Occipital lobe (tissue), 2 donors: Measurements from ENCODE around the gene NDUFA11. TPM values are rescaled to one million over a fixed set of nuclear protein-coding genes. Genes with fewer than 3 reads are reported as not detected.
"Not testable (repeated sequence)": the region's sequence is repeated elsewhere in the genome, so short reads cannot be mapped to it uniquely, and the experiment has no call there.

ENCODE experiments used
- DNase-seq: peaks from one replicate; lab custom pipeline; 2025; lab: John Stamatoyannopoulos, UW
- total RNA-seq: library from RNA; depleted of rRNA; stranded (reverse); fragments of >200 nt; gene quantifications from one replicate; pipeline ENCODE4 v1.2.3, GENCODE V29; 2014

NDUFA11 gene
- total RNA-seq, 1 donor from 2014 or later: 79.9 TPM

GRCh38 chr19:5857203-5858081 lies 46.1 kb downstream of the NDUFA11 start:
- DNase-seq: no peak

GRCh38 chr19:5855151-5855550 lies 48.4 kb downstream of the NDUFA11 start:
- DNase-seq: not testable (repeated sequence)

DNA sequence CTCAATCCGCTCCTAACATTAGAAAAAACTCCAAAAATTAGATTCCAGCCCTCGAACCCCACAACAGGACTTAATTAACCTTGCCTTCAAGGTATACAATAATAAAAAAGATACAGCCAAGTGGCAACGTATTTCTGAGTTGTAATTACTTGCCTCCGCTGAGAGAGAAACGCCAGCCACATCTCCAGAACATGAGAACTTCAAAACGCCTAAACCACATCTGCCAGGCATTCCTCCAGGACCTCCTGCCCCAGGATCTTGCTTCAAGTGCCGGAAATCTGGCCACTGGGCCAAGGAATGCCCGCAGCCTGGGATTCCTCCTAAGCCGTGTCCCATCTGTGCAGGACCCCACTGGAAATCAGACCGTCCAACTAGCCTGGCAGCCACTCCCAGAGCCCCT lies 49.5 kb downstream of the NDUFA11 start:
- DNase-seq: not testable (repeated sequence)

DNA sequence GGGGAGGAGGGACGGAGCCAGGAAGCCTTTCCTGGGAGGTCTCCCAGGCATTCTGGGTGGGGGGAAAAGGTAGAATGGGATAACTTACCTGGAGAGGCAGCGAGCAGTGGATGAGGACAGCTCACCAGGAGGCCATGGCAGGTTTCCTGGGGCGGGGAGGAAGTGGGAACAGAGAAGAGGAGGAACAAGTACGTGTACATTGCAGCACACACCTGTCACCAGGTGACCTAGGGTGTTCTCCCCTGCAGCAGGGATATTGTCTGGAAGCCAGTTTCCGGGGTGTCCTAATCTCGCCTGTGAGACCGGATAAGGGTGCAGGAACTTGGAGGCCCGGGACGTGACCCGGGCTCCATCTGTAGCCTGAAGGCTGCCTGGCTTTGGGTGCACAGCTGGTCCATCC lies 52.3 kb downstream of the NDUFA11 start, which contains the start of gene FUT3:
TSS of gene FUT3 (minus strand) at position 148 of the 400 bp plus-strand sequence.
- no peak for DNase-seq

DNA sequence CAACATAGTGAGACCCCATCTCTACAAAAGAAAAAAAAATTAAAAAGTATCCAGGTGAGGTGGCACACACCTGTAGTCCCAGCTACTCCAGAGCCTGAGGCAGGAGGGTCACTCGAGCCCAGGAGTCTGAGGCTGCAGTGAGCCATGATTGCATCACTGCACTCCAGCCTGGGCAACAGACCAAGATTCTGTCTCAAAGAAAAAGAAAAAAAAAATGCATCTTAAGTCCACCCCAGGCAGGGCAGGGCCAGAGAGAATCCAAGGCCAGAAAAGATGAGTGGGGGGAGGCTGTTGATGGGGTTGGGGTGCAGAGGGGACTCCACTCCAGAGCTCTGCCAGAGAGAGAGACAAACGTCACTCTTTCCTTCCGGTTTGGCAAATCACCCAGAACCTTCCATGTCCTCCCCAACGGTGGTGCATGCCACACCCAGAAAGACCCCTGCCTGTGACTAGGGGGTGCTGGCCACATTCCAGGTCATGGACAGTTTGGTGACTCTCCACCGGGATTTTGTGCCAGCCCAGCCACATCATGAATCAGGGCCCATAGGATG lies 52.8 kb downstream of the NDUFA11 start:
- no peak for DNase-seq

DNA sequence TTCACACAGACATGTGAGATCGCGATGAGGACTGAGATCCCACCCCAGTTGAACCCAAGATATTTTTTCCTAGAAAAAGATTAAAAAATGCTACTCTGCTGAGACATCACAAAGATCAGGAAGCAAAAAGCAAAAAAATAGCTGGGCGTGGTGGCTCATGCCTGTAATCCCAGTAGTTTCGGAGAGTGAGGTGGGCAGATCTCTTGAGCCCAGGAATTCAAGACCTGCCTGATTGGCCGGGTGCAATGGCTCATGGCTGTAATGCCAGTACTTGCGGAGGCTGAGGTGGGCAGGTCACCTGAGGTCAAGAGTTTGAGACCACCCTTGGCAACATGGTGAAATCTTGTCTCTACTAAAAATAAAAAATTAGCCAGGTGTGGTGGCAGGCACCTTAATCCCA lies 53.4 kb downstream of the NDUFA11 start:
- DNase-seq: no peak

DNA sequence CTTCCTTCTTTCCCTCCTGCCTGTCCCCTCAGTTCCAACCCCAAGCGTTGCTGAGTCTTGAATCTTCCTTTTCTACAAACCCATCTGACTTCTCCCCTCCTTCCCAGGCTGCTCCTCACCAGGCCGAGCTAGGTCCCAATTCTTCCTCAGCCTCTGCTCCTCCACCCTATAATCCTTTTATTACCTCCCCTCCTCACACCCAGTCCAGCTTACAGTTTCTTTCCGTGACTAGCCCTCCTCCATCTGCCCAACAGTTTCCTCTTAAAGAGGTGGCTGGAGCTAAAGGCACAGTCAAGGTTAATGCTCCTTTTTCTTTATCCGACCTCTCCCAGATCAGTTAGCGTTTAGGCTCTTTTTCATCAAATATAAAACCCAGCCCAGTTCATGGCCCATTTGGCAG lies 55.0 kb downstream of the NDUFA11 start:
- not testable (repeated sequence) for DNase-seq

DNA sequence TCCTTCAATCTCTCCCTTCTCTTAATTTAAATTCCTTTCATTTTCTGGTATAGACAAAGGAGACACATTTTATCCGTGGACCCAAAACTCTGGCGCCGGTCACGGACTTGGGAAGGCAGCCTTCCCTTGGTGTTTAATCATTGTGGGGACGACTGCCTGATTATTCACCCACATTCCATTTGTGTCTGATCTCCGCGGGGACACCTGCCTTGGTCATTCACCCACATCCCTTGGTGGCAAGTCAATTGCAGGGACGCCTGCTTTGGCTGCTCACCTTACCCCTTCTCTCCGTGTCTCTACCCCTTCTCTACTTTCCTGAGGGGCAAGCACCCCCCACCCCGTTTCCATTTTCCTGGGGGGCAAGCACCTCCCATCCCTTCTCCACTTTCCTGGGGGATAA lies 55.7 kb downstream of the NDUFA11 start:
- DNase-seq: not testable (repeated sequence)

Other genes starting within 250 kb of the NDUFA11 start
- gene MICOS13, start 223.3 kb downstream of the NDUFA11 start, total RNA-seq: 16.2 TPM
- 16.7 TPM for gene HSD11B1L, start 222.8 kb downstream of the NDUFA11 start, total RNA-seq
- gene RPL36, start 213.5 kb downstream of the NDUFA11 start, total RNA-seq: 299 TPM
- 39.6 TPM for gene LONP1, start 183.6 kb downstream of the NDUFA11 start, total RNA-seq
- not detected for gene CATSPERD, start 183.2 kb downstream of the NDUFA11 start, total RNA-seq
- 0.16 TPM for gene PRR22, start 119.0 kb downstream of the NDUFA11 start, total RNA-seq
- 13.3 TPM for gene DUS3L, start 112.6 kb downstream of the NDUFA11 start, total RNA-seq
- gene NRTN, start 98.7 kb downstream of the NDUFA11 start, total RNA-seq: not detected
- gene FUT6, start 64.1 kb downstream of the NDUFA11 start, total RNA-seq: not detected
- gene FUT3, start 52.3 kb downstream of the NDUFA11 start, total RNA-seq: not detected
- gene FUT5, start 33.2 kb downstream of the NDUFA11 start, total RNA-seq: not detected
- gene VMAC, start 1.1 kb upstream of the NDUFA11 start, total RNA-seq: 4.1 TPM
- gene CAPS, start 10.5 kb upstream of the NDUFA11 start, total RNA-seq: 7.0 TPM
- gene RANBP3, start 74.3 kb upstream of the NDUFA11 start, total RNA-seq: 35.4 TPM
- 5.6 TPM for gene RFX2, start 206.7 kb upstream of the NDUFA11 start, total RNA-seq
- 0.16 TPM for gene ACSBG2, start 231.9 kb upstream of the NDUFA11 start, total RNA-seq